HG02852 (cell line): Measurements from ENCODE around the gene TBC1D22A.

Experiments
- ATAC-seq: cut with Tn5 transposase; IDR thresholded peaks from one replicate; pipeline ENCODE4 v1.9.1; 2021; ENCODE audit warnings: mild to moderate bottlenecking, moderate library complexity; ENCODE audit not compliant: unreplicated experiment

Gene TBC1D22A

GRCh38 chr22:47201996-47202818 lies 439.8 kb downstream of the TBC1D22A start:
- ATAC-seq: no peak

- no peak for ATAC-seq
These were observed 440.5 kb downstream of the TBC1D22A start for GRCh38 chr22:47202819-47203553.

GRCh38 chr22:47203554-47203991 lies 441.1 kb downstream of the TBC1D22A start:
- no peak for ATAC-seq

- ATAC-seq: no peak
These were observed 441.8 kb downstream of the TBC1D22A start for GRCh38 chr22:47204002-47204979.

DNA sequence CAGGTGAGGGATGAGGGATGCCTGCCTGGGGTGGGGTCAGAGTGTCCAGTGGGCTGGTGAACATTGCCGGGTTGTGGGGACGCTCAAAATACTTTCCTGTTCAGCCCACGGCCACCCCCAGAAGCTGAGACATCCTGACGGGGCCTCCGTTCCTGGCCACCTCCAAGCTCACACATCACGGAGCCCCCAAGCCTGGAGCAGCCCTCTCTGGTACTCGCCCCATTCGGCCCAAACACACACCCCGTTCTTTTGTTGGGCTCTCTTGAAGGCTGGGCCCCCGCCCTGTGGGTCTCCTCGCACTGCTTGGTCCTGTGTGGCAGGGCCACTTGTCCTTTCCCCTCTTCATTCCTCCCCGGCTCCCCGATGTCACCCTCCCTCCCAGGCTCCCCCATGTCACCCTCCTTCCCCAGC lies 442.6 kb downstream of the TBC1D22A start:
- no peak for ATAC-seq

DNA sequence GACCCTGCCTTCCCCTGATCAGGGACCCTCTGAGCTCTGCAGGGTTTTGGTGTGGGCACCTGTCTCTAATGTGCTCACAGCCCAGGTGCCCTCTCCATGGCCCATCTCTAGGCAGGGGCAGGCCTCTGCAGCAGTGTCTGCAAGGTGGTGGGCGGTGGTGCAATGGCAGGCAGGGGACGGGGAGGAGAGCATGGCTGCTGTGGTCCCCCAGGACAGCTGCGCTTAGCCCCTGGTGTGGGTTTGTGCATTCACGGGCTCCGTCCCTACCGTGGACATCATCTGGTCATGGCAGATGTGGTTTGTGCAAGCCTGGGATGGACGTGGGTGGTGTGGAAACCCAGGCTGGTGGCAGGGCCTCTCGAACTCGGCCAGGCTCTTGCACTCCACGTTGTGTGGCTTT lies 443.1 kb downstream of the TBC1D22A start:
- no peak for ATAC-seq

DNA sequence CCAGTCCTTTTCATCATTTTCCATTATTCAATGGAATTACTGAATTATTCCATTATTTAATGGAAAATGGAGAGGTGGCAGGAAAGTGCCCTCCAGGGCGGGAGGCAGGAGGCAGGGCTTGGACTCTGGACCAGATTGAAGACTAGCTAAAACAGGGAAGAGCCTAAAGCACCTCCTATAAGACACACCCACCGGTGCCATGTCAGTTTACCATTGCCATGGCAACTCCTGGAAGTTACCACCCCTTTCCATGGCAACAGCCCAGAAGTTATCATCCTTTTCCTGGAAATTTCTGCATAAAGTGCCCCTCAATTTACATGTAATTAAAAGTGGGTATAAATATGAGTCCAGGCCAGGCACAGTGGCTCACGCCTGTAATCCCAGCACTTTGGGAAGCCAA lies 443.7 kb downstream of the TBC1D22A start:
- no peak for ATAC-seq

GRCh38 chr22:47206666-47207218 lies 444.3 kb downstream of the TBC1D22A start:
- no peak for ATAC-seq

- no peak for ATAC-seq
These were observed 444.9 kb downstream of the TBC1D22A start for GRCh38 chr22:47207387-47207786.

GRCh38 chr22:47207846-47208554 lies 445.6 kb downstream of the TBC1D22A start:
- no peak for ATAC-seq

GRCh38 chr22:47208630-47209029 lies 446.2 kb downstream of the TBC1D22A start:
- ATAC-seq: no peak

DNA sequence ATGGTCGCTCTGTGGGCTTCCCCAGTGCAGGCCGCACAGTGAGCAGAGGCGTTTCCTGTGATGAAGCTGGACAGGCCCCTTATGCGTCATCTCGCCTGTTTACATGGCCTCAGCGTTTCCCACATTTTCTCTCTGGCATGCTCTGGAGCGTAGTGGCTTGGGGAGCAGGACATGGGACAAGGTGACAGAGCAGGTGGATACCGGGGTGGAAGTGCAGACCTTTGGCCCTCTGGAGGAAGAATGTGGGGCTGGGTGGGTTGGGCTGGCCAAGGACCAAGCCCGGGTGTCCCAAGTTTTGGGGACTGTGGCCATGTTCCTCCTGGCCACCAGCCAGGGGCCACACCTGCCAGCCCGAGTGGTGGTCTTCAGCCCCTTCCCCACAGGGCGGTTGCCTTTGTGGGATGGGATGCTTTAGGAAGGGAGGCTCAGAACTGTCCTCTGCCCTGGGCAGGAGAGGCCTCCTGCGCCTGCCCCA lies 446.6 kb downstream of the TBC1D22A start:
- ATAC-seq: no peak

DNA sequence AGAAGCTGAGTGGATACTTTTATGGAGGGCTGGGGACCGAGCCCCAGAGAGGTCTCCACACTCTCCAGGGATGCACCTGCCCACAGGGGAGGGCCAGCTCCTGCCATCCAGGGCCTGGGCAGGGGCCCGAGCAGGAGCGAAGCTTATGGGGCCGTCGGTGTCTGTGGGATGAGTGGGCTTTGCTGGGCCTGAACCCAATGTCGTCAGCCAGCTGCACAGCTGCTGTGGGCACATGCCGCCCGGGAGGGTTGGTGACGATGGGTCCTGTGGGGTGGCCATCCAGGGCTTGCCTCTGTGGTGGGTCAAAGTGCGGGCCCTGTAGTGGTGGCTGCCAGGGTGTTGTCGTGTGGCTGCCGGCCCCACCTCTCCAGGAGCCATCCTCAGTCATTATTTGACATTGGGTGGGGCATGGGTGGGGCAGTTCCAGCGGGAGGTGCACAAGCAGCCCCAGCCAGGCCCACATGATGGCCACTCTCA lies 447.1 kb downstream of the TBC1D22A start:
- no peak for ATAC-seq

DNA sequence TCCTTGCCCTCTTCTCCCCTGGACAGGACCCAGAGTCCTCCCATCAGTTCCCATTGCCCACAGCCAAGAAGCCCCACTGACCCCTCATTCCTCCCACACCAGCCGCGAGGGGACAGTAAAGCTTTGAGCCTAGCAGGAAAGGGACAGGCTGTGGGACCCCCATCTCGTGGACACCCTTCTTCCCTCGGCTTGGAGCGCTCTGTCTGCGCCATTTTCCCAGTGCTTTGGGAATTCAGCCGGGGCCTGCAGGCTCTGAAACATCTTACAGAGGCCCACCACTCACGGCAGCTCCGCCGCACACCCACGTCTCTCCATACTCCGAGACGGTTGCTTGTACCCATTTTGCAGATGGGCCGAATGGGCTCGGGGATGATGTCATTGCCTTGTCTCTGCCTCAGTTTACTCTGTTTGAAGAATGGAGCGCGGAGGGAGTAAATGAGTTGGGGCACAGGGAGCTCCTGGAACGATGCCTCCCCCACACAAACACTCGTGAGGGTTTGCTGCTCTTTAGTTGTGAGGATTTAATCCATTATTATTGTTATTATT lies 447.7 kb downstream of the TBC1D22A start:
- no peak for ATAC-seq

GRCh38 chr22:47210686-47211085 lies 448.2 kb downstream of the TBC1D22A start:
- no peak for ATAC-seq

DNA sequence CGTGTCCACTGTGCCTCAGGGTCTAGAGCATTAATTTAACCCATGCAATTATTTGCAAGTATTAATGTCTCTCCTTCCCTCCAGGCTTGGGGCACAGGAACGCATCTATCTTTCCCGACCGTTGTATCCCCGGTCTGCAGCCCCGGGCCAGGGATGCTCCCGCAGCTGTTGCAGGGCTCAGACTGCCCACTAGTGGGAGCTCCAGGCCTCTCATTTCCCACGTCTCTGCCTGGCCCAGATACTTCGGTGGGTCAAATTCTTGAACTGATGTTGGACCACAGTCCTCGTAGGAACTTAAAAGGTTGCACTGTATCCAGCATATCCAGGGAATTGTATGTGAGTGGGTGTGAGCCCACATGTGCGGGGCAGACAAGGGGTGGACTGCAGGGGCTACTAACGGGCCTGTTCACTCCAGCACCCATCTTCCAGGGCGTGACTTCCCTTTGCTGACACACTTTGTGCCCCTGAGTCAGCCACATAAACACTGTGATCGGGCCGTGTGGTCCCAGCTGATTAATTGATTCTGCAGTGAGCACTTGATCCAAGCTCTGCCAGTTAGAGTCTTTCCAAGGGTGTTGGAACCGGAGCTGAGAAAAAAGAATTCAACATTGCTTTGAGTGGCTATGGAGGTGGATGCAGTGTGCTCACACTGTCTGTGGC lies 451.3 kb downstream of the TBC1D22A start:
- no peak for ATAC-seq

DNA sequence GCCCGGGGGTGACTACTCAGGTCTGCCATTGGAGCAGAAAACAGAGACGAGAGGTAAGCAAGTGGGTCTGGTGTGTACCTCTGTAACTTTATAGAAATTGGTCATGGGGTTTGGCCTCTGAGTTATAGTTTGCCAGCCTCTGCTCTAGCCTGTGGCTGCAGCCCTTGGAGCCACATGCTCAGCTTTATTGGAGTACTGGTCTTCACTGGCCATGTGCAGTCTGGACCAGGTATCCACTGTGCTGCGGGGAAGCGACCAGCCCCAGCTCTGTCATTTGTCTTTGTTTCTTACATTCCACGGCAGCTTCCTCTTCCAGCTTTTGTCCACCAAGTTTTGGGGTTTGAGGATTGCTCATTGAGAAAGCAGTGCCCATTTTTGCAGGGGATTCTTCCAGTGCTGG lies 453.4 kb downstream of the TBC1D22A start:
- ATAC-seq: no peak

DNA sequence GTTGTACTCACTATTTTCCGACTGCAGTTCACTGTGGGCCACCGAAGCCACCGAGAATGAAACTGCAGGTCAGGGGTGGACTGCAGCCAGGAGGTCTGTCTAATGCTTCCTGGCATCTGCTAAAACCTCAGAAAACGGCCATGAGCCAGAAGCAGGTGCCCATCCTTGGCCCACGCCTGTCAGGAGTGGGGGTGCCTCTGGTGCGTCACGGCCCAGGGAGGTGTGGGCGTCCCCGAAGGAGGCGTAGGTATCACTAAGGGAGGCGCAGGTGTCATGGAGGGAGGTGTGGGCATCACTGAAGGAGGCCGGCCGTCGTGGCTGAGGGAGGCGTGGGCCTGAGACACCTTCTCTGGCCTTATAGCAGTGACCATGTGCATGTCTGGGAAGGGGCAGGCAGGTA lies 456.2 kb downstream of the TBC1D22A start:
- no peak for ATAC-seq

DNA sequence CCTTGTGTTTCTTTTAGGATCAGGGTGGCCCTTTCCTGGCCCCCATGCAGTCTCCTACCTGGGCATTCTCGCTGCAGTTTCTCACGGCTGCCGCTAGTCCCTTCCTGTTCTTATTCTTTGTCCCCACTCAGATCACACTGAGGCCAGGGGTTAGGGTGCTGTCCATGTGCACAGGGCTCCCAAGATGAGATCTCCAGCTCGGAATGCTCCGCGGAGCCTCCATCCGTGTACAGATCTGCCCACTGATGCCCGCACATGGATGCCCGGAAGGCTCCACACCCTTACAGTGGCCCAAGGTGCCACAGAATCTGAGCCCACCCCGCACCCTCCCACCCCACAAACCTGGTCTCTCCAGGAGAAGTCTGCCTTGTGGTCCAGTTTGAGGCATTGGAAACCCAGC lies 457.3 kb downstream of the TBC1D22A start:
- no peak for ATAC-seq
